ENCODE results near the gene BPIFB1.

The BPIFB1 gene

GRCh38 chr20:33273117-33273851 is 9.7 kb upstream of the BPIFB1 start:
- no peak for DNase-seq (ENCODE audit: low spot score)

GRCh38 chr20:33275215-33275614 is 7.8 kb upstream of the BPIFB1 start:
- no peak for DNase-seq (ENCODE audit: low spot score)

- no peak for DNase-seq (ENCODE audit: low spot score)
Measured at GRCh38 chr20:33275871-33276270, 7.1 kb upstream of the BPIFB1 start.

- DNase-seq (ENCODE audit: low spot score) = no peak
Measured at GRCh38 chr20:33276303-33277113, 6.5 kb upstream of the BPIFB1 start.

- no peak for DNase-seq (ENCODE audit: low spot score)
Measured at GRCh38 chr20:33277471-33278441, 5.3 kb upstream of the BPIFB1 start.

GRCh38 chr20:33278700-33279099 is 4.3 kb upstream of the BPIFB1 start:
- DNase-seq (ENCODE audit: low spot score) = no peak

GRCh38 chr20:33279261-33279910 is 3.6 kb upstream of the BPIFB1 start:
- DNase-seq (ENCODE audit: low spot score) = peak; percentile 5

- no peak for DNase-seq (ENCODE audit: low spot score)
Measured at GRCh38 chr20:33280000-33280680, 2.9 kb upstream of the BPIFB1 start.

GRCh38 chr20:33280775-33281174 is 2.2 kb upstream of the BPIFB1 start:
- DNase-seq (ENCODE audit: low spot score) = no peak

- no peak for DNase-seq (ENCODE audit: low spot score)
Measured at GRCh38 chr20:33281550-33282146, 1.4 kb upstream of the BPIFB1 start.

- DNase-seq (ENCODE audit: low spot score) = no peak
Measured at GRCh38 chr20:33282196-33282934, 649 bp upstream of the BPIFB1 start.

- DNase-seq (ENCODE audit: low spot score) = no peak
Measured at GRCh38 chr20:33284284-33284683, 1.3 kb downstream of the BPIFB1 start.

- DNase-seq (ENCODE audit: low spot score) = no peak
Measured at GRCh38 chr20:33284937-33285336, 1.9 kb downstream of the BPIFB1 start.

GRCh38 chr20:33285861-33286495 is 3.0 kb downstream of the BPIFB1 start:
- DNase-seq (ENCODE audit: low spot score) = no peak

GRCh38 chr20:33287884-33288283 is 4.9 kb downstream of the BPIFB1 start:
- DNase-seq (ENCODE audit: low spot score) = no peak

- no peak for DNase-seq (ENCODE audit: low spot score)
Measured at GRCh38 chr20:33290852-33291251, 7.8 kb downstream of the BPIFB1 start.

- DNase-seq (ENCODE audit: low spot score) = no peak
Measured at GRCh38 chr20:33291416-33291815, 8.4 kb downstream of the BPIFB1 start.

- DNase-seq (ENCODE audit: low spot score) = peak; percentile 62
Measured at GRCh38 chr20:33291830-33292355, 8.9 kb downstream of the BPIFB1 start.

- DNase-seq (ENCODE audit: low spot score) = peak; percentile 48
Measured at GRCh38 chr20:33296206-33296605, 13.2 kb downstream of the BPIFB1 start.

Measured in AG20443 (cell line).